Gastroesophageal sphincter (tissue), 4 donors: ENCODE data around the gene ERP44. TPM values are rescaled to one million over a fixed set of nuclear protein-coding genes. Genes with fewer than 3 reads are reported as not detected.

ENCODE experiments used
- ATAC-seq: fragments of 150-250 bp; one replicate; pipeline ENCODE4 v1.9.1; 2016; ENCODE audit warnings: mild to moderate bottlenecking, moderate library complexity
- H3K27ac ChIP-seq, 4 donors: fragments of 200-600 bp; sonication (generic) in 3 of 4; 1 replicate in 3 of 4; 2 replicates in 1 of 4; pipeline ENCODE4 v1.5.1; 2016 to 2019
- H3K27me3 ChIP-seq: fragments of 200-600 bp; sonication (generic); one replicate; pipeline ENCODE4 v1.5.1; 2019
- H3K36me3 ChIP-seq, 2 donors: fragments of 200-600 bp; sonication (generic); one replicate each; pipeline ENCODE4 v1.5.1; 2019; ENCODE audit warnings: control low read depth in 1 of 2
- H3K4me1 ChIP-seq, 3 donors: fragments of 200-600 bp; sonication (generic); 1 replicate in 2 of 3; 2 replicates in 1 of 3; pipeline ENCODE4 v1.5.1; 2016 to 2019; ENCODE audit warnings: control low read depth in 2 of 3
- H3K4me3 ChIP-seq, 2 donors: fragments of 200-600 bp; sonication (generic); one replicate each; pipeline ENCODE4 v1.5.1; 2019; ENCODE audit warnings: mild to moderate bottlenecking in 1 of 2, moderate library complexity in 1 of 2
- H3K9me3 ChIP-seq, 3 donors: fragments of 200-600 bp; sonication (generic); one replicate each; pipeline ENCODE4 v1.5.1; 2017 to 2019; ENCODE audit warnings: control low read depth in 2 of 3
- EP300 ChIP-seq: sonication (generic); formaldehyde crosslinking; IDR thresholded peaks from one replicate; pipeline ENCODE4 v1.6.1; 2017; ENCODE audit warnings: antibody characterized with exemption, mild to moderate bottlenecking
- POLR2A ChIP-seq, 2 donors: fragments of 450-650 bp; IDR thresholded peaks; one replicate each; pipeline ENCODE4 v1.6.1; 2017; ENCODE audit warnings: antibody characterized with exemption in 2 of 2, mild to moderate bottlenecking in 2 of 2, moderate library complexity in 1 of 2
- POLR2AphosphoS5 ChIP-seq: sonication (generic); formaldehyde crosslinking; IDR thresholded peaks from one replicate; pipeline ENCODE4 v1.6.1; 2017; ENCODE audit warnings: antibody characterized with exemption
- WGBS, 2 donors: methylation state at CpG; one replicate each; pipeline ENCODE4 v1.1.5; 2018; ENCODE audit warnings: low coverage in 1 of 2; 5-methylcytosine and 5-hydroxymethylcytosine counted together
- total RNA-seq, 4 donors: library from RNA; depleted of rRNA; stranded (reverse); fragments of >200 nt; gene quantifications; one replicate each; pipeline ENCODE4 v1.1.0, GENCODE V29; 2016
- TF ChIP-seq, protein P1 (sequence below), 4 experiments: fragments of 200-600 bp in 2 of 4; fragments of 450-650 bp in 2 of 4; sonication (generic) in 1 of 4; IDR thresholded peaks; one replicate each; pipeline ENCODE4 v1.5.1; 2017 to 2019; ENCODE audit warnings: antibody characterized with exemption in 4 of 4, mild to moderate bottlenecking in 2 of 4, moderate library complexity in 2 of 4

Gene ERP44
- total RNA-seq, 4 donors from 2014 or later, result 13.7 to 19.2 (median 13.8) TPM

DNA sequence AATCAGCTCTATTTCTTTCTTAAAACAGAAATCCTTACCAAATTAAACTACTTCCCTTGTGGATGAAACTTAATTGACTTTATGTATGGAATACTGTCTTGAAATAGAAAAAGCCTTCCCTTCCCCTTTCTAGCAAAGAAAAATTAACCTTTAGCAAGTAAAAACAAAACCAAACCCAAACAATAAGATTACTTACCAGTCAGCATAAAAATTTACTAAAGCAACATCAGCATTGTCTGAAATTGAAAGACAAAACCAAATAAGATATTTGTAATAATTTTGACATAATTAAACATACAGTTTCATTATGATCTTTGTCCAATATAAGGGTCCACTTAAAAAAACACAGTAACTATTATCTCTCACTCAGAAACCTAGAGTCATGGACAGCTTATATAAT, 41.2 kb downstream of the ERP44 start:
- H3K9me3 ChIP-seq, result no peaks in the 10 kb centered on the region
- no peak overlapping the region for H3K4me3 ChIP-seq
- ATAC-seq, result no peak
- TF ChIP-seq, protein P1, sequence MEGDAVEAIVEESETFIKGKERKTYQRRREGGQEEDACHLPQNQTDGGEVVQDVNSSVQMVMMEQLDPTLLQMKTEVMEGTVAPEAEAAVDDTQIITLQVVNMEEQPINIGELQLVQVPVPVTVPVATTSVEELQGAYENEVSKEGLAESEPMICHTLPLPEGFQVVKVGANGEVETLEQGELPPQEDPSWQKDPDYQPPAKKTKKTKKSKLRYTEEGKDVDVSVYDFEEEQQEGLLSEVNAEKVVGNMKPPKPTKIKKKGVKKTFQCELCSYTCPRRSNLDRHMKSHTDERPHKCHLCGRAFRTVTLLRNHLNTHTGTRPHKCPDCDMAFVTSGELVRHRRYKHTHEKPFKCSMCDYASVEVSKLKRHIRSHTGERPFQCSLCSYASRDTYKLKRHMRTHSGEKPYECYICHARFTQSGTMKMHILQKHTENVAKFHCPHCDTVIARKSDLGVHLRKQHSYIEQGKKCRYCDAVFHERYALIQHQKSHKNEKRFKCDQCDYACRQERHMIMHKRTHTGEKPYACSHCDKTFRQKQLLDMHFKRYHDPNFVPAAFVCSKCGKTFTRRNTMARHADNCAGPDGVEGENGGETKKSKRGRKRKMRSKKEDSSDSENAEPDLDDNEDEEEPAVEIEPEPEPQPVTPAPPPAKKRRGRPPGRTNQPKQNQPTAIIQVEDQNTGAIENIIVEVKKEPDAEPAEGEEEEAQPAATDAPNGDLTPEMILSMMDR (IDR thresholded peaks at IDR 0.05), result no peak
- TF ChIP-seq POLR2A (IDR thresholded peaks at IDR 0.05) (no peak), POLR2AphosphoS5 (no peak), EP300 (no peak)
- H3K27ac ChIP-seq, result no peak overlapping the region
- H3K4me1 ChIP-seq, result no peaks in the 10 kb centered on the region
- peaks cover 0 to 33% of the 10 kb centered on the region in 2 donors for H3K36me3 ChIP-seq
- H3K27me3 ChIP-seq, result no peaks in the 10 kb centered on the region

DNA sequence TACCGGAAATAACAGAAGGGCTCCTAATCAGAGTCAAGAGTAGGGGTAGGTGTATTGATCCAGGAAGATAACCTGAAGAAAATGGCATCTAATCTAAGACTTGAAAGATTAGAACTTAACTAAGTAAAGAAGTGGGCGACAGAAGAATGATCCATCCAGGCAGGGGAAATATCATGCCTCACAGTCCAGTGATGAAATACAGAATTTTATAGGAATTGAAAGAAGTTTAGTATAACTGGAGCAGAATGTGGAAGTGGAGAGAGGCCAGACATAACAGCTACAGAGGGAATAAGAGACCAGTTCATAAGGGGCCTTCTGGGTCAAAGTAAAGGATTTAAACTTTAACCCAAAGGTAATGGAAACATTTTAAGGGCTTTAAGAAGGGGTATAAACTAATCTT, 42.2 kb downstream of the ERP44 start:
- Histone ChIP-seq H3K36me3 (peaks cover 0 to 37% of the 10 kb centered on the region in 2 donors), H3K27me3 (no peaks in the 10 kb centered on the region), H3K27ac (no peak overlapping the region), H3K4me1 (no peaks in the 10 kb centered on the region), H3K9me3 (no peaks in the 10 kb centered on the region), H3K4me3 (no peak overlapping the region)
- ATAC-seq, result no peak
- TF ChIP-seq POLR2AphosphoS5 (no peak), EP300 (no peak), POLR2A (IDR thresholded peaks at IDR 0.05) (no peak)
- WGBS, 2 donors, result 88 to 93% methylated on average over 2 of the region's 2 CpGs

DNA sequence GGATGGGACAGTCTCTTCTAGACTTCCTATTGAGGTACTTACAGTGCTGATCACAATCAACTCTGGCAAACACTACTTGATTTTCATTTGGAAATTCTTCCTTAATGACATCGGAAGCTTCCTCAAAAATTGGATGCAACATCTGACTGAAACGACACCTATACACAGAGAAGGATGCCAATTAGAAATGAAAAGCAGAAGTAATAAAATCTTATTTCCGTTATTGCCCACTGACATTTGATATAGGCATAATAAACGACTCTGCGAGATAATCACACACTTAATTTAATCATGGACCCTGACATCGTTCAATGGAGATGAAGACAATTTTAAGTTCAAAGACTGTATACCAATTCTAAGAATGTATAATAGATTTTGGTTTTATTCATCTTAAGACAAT, 46.4 kb downstream of the ERP44 start:
- no peak for TF ChIP-seq EP300
- TF ChIP-seq, protein P1 (IDR thresholded peaks at IDR 0.05), result no peak
- no peak for TF ChIP-seq POLR2A (IDR thresholded peaks at IDR 0.05)
- TF ChIP-seq POLR2AphosphoS5, result no peak
- Histone ChIP-seq H3K4me3 (no peak overlapping the region), H3K4me1 (no peaks in the 10 kb centered on the region), H3K9me3 (no peaks in the 10 kb centered on the region), H3K36me3 (peaks cover 0 to 45% of the 10 kb centered on the region in 2 donors), H3K27me3 (no peaks in the 10 kb centered on the region), H3K27ac (no peak overlapping the region)
- WGBS, 2 donors, result 70 to 72% methylated on average over 6 of the region's 6 CpGs
- ATAC-seq, result no peak

DNA sequence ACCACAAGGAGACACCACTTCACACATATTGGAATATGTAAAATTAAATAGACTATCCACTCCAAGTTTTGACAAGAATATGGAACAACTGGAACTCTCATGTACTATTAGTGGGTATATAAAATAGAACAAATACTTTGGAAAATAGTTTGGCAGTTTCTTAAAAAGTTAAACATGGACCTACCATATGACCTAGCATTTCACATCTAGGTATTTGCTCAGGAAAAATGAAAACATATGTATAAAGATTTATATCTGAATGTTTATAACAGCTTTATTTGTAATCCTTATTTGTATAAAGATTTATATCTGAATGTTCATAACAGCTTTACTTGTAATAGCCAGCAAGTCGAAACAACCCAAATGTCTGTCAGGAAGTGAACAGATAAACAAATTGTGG, 49.2 kb downstream of the ERP44 start:
- no peak overlapping the region for H3K27ac ChIP-seq
- H3K4me3 ChIP-seq, result no peak overlapping the region
- H3K4me1 ChIP-seq, result no peaks in the 10 kb centered on the region
- TF ChIP-seq POLR2AphosphoS5 (no peak), POLR2A (IDR thresholded peaks at IDR 0.05) (no peak), EP300 (no peak)
- TF ChIP-seq, protein P1 (IDR thresholded peaks at IDR 0.05), result no peak
- H3K36me3 ChIP-seq, result peaks cover 0 to 37% of the 10 kb centered on the region in 2 donors
- no peak for ATAC-seq
- no peaks in the 10 kb centered on the region for H3K9me3 ChIP-seq
- 71 to 89% methylated on average over 1 of the region's 1 CpG for WGBS, 2 donors
- H3K27me3 ChIP-seq, result no peaks in the 10 kb centered on the region

DNA sequence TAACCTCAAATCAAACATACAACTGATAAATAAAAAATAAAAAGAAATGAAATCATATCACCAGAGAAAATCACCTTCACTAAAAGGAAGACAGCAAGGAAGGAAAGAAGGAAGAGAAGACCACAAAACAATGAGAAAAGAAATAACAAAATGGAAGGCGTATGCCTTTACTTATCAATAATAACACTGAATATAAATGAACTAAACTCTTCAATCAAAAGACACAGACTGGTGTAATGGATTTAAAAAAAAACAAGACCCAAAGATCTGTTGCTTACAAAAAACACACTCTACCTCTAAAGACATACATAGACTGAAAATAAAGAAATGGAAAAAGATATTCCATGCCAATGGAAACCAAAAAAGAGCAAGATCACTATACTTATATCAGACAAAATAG, 60.3 kb downstream of the ERP44 start:
- Histone ChIP-seq H3K36me3 (peaks cover 0 to 9% of the 10 kb centered on the region in 2 donors), H3K4me1 (no peaks in the 10 kb centered on the region), H3K27ac (no peak overlapping the region), H3K4me3 (no peak overlapping the region), H3K27me3 (no peaks in the 10 kb centered on the region), H3K9me3 (no peaks in the 10 kb centered on the region)
- ATAC-seq, result no peak
- 100% methylated on average over 1 of the region's 1 CpG; no CpG with 5 or more reads in 1 of the 2 donors for WGBS, 2 donors
- TF ChIP-seq POLR2A (IDR thresholded peaks at IDR 0.05) (no peak), EP300 (no peak), POLR2AphosphoS5 (no peak)
- TF ChIP-seq, protein P1 (IDR thresholded peaks at IDR 0.05), result no peak
